Neural progenitor cell (in vitro differentiated cells): Measurements from ENCODE around the gene PKDCC. TPM values are rescaled to one million over a fixed set of nuclear protein-coding genes. Genes with fewer than 3 reads are reported as not detected.
"Not testable (repeated sequence)": the region's sequence is repeated elsewhere in the genome, so short reads cannot be mapped to it uniquely, and the experiment has no call there.

ENCODE experiments used
- DNase-seq: peaks from one replicate; pipeline ENCODE4 v3.0.0-alpha.2; 2016; ENCODE audit warnings: low spot score
- H2AFZ ChIP-seq: fragments of 200-600 bp; sonication (generic); replicated peaks from 2 replicates; pipeline ENCODE4 v1.6.1; 2016; ENCODE audit warnings: antibody characterized with exemption
- H3F3A ChIP-seq: fragments of 200-600 bp; sonication (generic); 2 replicates; pipeline ENCODE4 v1.6.1; 2016; ENCODE audit warnings: antibody characterized with exemption, low read depth
- H3K27ac ChIP-seq: fragments of 200-600 bp; sonication (generic); 2 replicates; pipeline ENCODE4 v1.5.1; 2016; ENCODE audit warnings: mild to moderate bottlenecking
- H3K27me3 ChIP-seq: fragments of 200-600 bp; sonication (generic); 2 replicates; pipeline ENCODE4 v1.6.1; 2016; ENCODE audit warnings: mild to moderate bottlenecking, moderate library complexity
- H3K36me3 ChIP-seq: fragments of 200-600 bp; sonication (generic); 2 replicates; pipeline ENCODE4 v1.5.1; 2016
- H3K4me1 ChIP-seq: fragments of 200-600 bp; sonication (generic); 2 replicates; pipeline ENCODE4 v1.6.1; 2016; ENCODE audit warnings: mixed run types
- H3K4me2 ChIP-seq: fragments of 200-600 bp; sonication (generic); 2 replicates; pipeline ENCODE4 v1.6.1; 2016
- H3K4me3 ChIP-seq: fragments of 200-600 bp; sonication (generic); 2 replicates; pipeline ENCODE4 v1.5.1; 2016
- H3K79me2 ChIP-seq: fragments of 200-600 bp; sonication (generic); 2 replicates; pipeline ENCODE4 v1.6.1; 2016; ENCODE audit warnings: low read depth
- H3K9ac ChIP-seq: fragments of 200-600 bp; sonication (generic); 2 replicates; pipeline ENCODE4 v1.6.1; 2016
- H3K9me3 ChIP-seq: fragments of 200-600 bp; sonication (generic); 2 replicates; pipeline ENCODE4 v1.5.1; 2016; ENCODE audit warnings: low read depth
- H4K20me1 ChIP-seq: fragments of 200-600 bp; sonication (generic); 2 replicates; pipeline ENCODE4 v1.6.1; 2016; ENCODE audit warnings: low read depth
- H3K27ac Mint-ChIP-seq: 3 replicates; pipeline ENCODE4 v1.8.0; 2021; ENCODE audit warnings: mixed read lengths
- H3K27me3 Mint-ChIP-seq: 2 replicates; pipeline ENCODE4 v1.8.0; 2022; ENCODE audit warnings: low read depth, mild to moderate bottlenecking, inconsistent platforms, moderate library complexity, mixed read lengths; ENCODE audit not compliant: insufficient read depth
- H3K36me3 Mint-ChIP-seq: 3 replicates; pipeline ENCODE4 v1.8.0; 2021; ENCODE audit warnings: mixed read lengths
- H3K4me1 Mint-ChIP-seq: 3 replicates; pipeline ENCODE4 v1.8.0; 2021; ENCODE audit warnings: mixed read lengths
- H3K4me3 Mint-ChIP-seq: 3 replicates; pipeline ENCODE4 v1.8.0; 2021; ENCODE audit warnings: mild to moderate bottlenecking, moderate library complexity, mixed read lengths
- H3K9me3 Mint-ChIP-seq: 3 replicates; pipeline ENCODE4 v1.8.0; 2020; ENCODE audit warnings: mixed read lengths
- EZH2 ChIP-seq: fragments of 200-600 bp; sonication (generic); IDR thresholded peaks from 2 replicates; pipeline ENCODE4 v1.6.1; 2017; ENCODE audit warnings: antibody characterized with exemption, mild to moderate bottlenecking, moderate library complexity
- EZH2phosphoT487 ChIP-seq: fragments of 200-600 bp; sonication (generic); IDR thresholded peaks from 2 replicates; pipeline ENCODE4 v1.6.1; 2017; ENCODE audit warnings: antibody characterized with exemption
- total RNA-seq: library from RNA; depleted of rRNA; stranded (reverse); fragments of >200 nt; gene quantifications from 2 replicates; pipeline ENCODE4 v1.2.3, GENCODE V29; 2015; ENCODE audit warnings: low replicate concordance
- TF ChIP-seq, protein P1 (sequence below): fragments of 200-600 bp; sonication (generic); IDR thresholded peaks from 2 replicates; pipeline ENCODE4 v1.5.1; 2017; ENCODE audit warnings: antibody characterized with exemption, mild to moderate bottlenecking

The PKDCC gene
- total RNA-seq, 1 donor from 2014 or later: 70.4 TPM

DNA sequence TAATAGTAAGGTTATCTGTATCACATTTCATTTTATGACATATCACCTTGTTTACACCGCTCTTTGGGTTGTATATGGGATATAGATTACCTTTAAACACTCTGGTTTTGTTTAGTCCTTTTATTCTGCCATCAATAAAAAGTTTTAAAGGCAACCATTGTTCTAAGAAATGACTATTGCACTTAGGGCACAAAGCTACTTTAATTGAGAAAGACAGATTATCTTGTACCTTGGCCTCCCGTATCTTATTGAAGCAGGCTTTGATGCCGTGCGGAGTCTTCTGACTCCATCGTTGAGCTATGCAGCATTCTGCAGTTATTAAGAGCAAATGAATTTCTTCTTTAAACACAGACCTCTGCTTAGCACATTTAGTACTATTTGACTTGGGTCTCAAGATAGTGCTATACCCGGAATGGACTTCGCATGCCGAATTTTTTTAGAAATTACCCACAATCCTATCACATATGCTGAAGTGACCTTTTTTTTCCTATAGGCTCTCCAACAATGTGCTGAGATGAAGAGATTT is 16.7 kb downstream of the PKDCC start:
- H2AFZ ChIP-seq: no peak overlapping the region
- H3K27me3 ChIP-seq: no peaks in the 10 kb centered on the region
- Mint-ChIP-seq H3K27me3 (peaks cover 63% of the 10 kb centered on the region), H3K4me3 (no peak overlapping the region), H3K36me3 (peaks cover 3% of the 10 kb centered on the region), H3K4me1 (peaks cover 22% of the 10 kb centered on the region), H3K9me3 (peaks cover 4% of the 10 kb centered on the region), H3K27ac (no peak overlapping the region)
- no peak overlapping the region for H3K9ac ChIP-seq
- no peaks in the 10 kb centered on the region for H3K36me3 ChIP-seq
- TF ChIP-seq EZH2 (no peak), EZH2phosphoT487 (no peak)
- TF ChIP-seq, protein P1, sequence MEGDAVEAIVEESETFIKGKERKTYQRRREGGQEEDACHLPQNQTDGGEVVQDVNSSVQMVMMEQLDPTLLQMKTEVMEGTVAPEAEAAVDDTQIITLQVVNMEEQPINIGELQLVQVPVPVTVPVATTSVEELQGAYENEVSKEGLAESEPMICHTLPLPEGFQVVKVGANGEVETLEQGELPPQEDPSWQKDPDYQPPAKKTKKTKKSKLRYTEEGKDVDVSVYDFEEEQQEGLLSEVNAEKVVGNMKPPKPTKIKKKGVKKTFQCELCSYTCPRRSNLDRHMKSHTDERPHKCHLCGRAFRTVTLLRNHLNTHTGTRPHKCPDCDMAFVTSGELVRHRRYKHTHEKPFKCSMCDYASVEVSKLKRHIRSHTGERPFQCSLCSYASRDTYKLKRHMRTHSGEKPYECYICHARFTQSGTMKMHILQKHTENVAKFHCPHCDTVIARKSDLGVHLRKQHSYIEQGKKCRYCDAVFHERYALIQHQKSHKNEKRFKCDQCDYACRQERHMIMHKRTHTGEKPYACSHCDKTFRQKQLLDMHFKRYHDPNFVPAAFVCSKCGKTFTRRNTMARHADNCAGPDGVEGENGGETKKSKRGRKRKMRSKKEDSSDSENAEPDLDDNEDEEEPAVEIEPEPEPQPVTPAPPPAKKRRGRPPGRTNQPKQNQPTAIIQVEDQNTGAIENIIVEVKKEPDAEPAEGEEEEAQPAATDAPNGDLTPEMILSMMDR: no peak
- DNase-seq: no peak
- H3K4me2 ChIP-seq: no peak overlapping the region
- H3K79me2 ChIP-seq: no peaks in the 10 kb centered on the region
- H3K9me3 ChIP-seq: no peaks in the 10 kb centered on the region
- H3K4me3 ChIP-seq: no peak overlapping the region
- H3K4me1 ChIP-seq: peaks cover 43% of the 10 kb centered on the region
- H3F3A ChIP-seq: peaks cover 41% of the 10 kb centered on the region
- H3K27ac ChIP-seq: no peak overlapping the region
- H4K20me1 ChIP-seq: peaks cover 18% of the 10 kb centered on the region

DNA sequence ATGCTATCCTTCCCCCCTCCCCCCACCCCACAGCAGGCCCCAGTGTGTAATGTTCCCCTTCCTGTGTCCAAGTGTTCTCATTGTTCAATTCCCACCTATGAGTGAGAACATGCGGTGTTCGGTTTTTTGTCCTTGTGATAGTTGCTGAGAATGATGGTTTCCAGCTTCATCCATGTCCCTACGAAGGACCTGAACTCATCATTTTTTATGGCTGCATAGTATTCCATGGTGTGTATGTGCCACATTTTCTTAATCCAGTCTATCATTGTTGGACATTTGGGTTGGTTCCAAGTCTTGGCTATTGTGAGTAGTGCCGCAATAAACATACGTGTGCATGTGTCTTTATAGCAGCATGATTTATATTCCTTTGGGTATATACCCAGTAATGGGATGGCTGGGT is 17.9 kb downstream of the PKDCC start:
- not testable (repeated sequence) for DNase-seq, H3K27me3 ChIP-seq, H3K9me3 ChIP-seq, H4K20me1 ChIP-seq, H3K79me2 ChIP-seq, H3K27ac ChIP-seq, H3K9ac ChIP-seq, H3K36me3 Mint-ChIP-seq, H3K4me3 Mint-ChIP-seq, H3K27ac Mint-ChIP-seq, H3K9me3 Mint-ChIP-seq, H3K36me3 ChIP-seq, H3K4me2 ChIP-seq, H2AFZ ChIP-seq, H3K4me3 ChIP-seq
- Mint-ChIP-seq H3K27me3 (peaks cover 63% of the 10 kb centered on the region), H3K4me1 (peaks cover 10% of the 10 kb centered on the region)
- peaks cover 31% of the 10 kb centered on the region for H3K4me1 ChIP-seq
- H3F3A ChIP-seq: peaks cover 31% of the 10 kb centered on the region

DNA sequence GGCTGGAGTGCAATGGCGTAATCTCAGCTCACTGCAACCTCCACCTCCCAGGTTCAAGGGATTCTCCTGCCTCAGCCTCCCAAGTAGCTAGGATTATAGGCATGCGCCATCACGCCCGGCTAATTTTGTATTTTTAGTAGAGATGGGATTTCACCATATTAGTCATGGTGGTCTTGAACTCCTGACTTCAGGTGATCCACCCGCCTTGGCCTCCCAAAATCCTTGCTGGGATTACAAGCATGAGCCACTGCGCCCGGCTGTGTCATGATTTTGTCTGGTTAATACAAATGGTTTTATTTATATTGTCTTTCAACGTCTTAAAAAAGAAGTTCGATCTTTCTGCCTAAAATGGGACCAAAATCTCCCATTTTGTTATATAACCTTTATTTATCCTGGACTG is 19.2 kb downstream of the PKDCC start:
- H3K9me3 ChIP-seq, H3K9me3 Mint-ChIP-seq, H3K27ac Mint-ChIP-seq, H3K4me3 ChIP-seq, H2AFZ ChIP-seq, DNase-seq, H3K27me3 ChIP-seq, H3K4me2 ChIP-seq, H3K36me3 Mint-ChIP-seq, H3K36me3 ChIP-seq, H3K4me1 Mint-ChIP-seq, H3K27ac ChIP-seq, H4K20me1 ChIP-seq, H3K9ac ChIP-seq, H3K79me2 ChIP-seq, H3K4me3 Mint-ChIP-seq: not testable (repeated sequence)
- peaks cover 19% of the 10 kb centered on the region for H3K4me1 ChIP-seq
- H3F3A ChIP-seq: peaks cover 21% of the 10 kb centered on the region
- H3K27me3 Mint-ChIP-seq: peaks cover 62% of the 10 kb centered on the region

DNA sequence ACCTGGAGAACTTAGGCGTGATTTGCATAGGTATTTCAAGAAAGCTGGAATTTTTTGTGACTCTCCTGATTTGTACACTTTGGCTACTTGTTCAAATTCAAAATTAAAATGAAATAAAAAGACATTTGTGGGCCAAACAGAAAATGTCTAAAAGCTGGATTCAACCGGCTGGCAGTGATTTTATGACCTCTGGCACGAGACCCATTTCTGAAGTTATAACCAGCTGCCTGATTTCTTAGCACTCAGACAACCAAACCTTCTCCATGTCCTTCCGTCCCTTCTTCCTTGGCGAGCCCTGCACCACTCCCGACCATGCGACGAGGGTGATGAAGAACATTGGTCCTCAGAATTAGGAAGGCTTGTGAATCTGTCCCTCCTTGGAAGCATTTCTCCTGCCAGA is 19.7 kb downstream of the PKDCC start:
- Histone ChIP-seq H3K4me1 (peaks cover 22% of the 10 kb centered on the region), H3K27ac (no peak overlapping the region), H3K4me3 (no peak overlapping the region), H3K79me2 (no peaks in the 10 kb centered on the region), H4K20me1 (no peaks in the 10 kb centered on the region), H3K4me2 (no peak overlapping the region), H2AFZ (no peak overlapping the region), H3F3A (peaks cover 16% of the 10 kb centered on the region), H3K36me3 (no peaks in the 10 kb centered on the region), H3K27me3 (no peaks in the 10 kb centered on the region), H3K9ac (no peak overlapping the region), H3K9me3 (no peaks in the 10 kb centered on the region)
- peaks cover 2% of the 10 kb centered on the region for H3K36me3 Mint-ChIP-seq
- DNase-seq: no peak
- H3K9me3 Mint-ChIP-seq: peaks cover 2% of the 10 kb centered on the region
- H3K4me1 Mint-ChIP-seq: peaks cover 8% of the 10 kb centered on the region
- H3K4me3 Mint-ChIP-seq: no peak overlapping the region
- no peak for TF ChIP-seq EZH2
- TF ChIP-seq, protein P1: no peak
- no peak for TF ChIP-seq EZH2phosphoT487
- no peak overlapping the region for H3K27ac Mint-ChIP-seq
- peaks cover 62% of the 10 kb centered on the region for H3K27me3 Mint-ChIP-seq
